SKM-1 treated with dmso at 0.1 percent for 144 hours (cell line): ENCODE data around the gene GPR146.
"Not testable (repeated sequence)": the region's sequence is repeated elsewhere in the genome, so short reads cannot be mapped to it uniquely, and the experiment has no call there.

Source experiments
- DNase-seq: peaks from one replicate; lab custom pipeline; 2025; ENCODE audit not compliant: unreplicated experiment; lab: John Stamatoyannopoulos, UW

The GPR146 gene

GRCh38 chr7:1044189-1045068 lies at the start of gene GPR146:
Gene GPR146, plus strand, starts transcription at chr7:1044546. Its CDS starts 12,970 bp downstream, at chr7:1057516.
- DNase-seq: peak; percentile 81

- no peak for DNase-seq
These were observed 49.6 kb upstream of the GPR146 start for GRCh38 chr7:994592-995308.

- DNase-seq: no peak
These were observed 48.8 kb upstream of the GPR146 start for GRCh38 chr7:995571-995970.

GRCh38 chr7:996079-996872 lies 48.1 kb upstream of the GPR146 start:
- DNase-seq: no peak

GRCh38 chr7:997404-998395 lies 46.6 kb upstream of the GPR146 start:
- DNase-seq: no peak

- DNase-seq: no peak
These were observed 45.0 kb upstream of the GPR146 start for GRCh38 chr7:999149-999879.

- no peak for DNase-seq
These were observed 44.1 kb upstream of the GPR146 start for GRCh38 chr7:999941-1000935.

GRCh38 chr7:1001069-1001770 lies 43.1 kb upstream of the GPR146 start:
- DNase-seq: not testable (repeated sequence)

GRCh38 chr7:1002026-1002425 lies 42.3 kb upstream of the GPR146 start:
- DNase-seq: not testable (repeated sequence)

- DNase-seq: not testable (repeated sequence)
These were observed 41.9 kb upstream of the GPR146 start for GRCh38 chr7:1002445-1002844.

GRCh38 chr7:1004018-1004852 lies 40.1 kb upstream of the GPR146 start:
- no peak for DNase-seq

- DNase-seq: no peak
These were observed 39.0 kb upstream of the GPR146 start for GRCh38 chr7:1005303-1005702.

GRCh38 chr7:1007901-1008300 lies 36.4 kb upstream of the GPR146 start:
- no peak for DNase-seq

- no peak for DNase-seq
These were observed 35.5 kb upstream of the GPR146 start for GRCh38 chr7:1008733-1009363.

GRCh38 chr7:1009747-1010146 lies 34.6 kb upstream of the GPR146 start:
- no peak for DNase-seq

- DNase-seq: no peak
These were observed 34.1 kb upstream of the GPR146 start for GRCh38 chr7:1010226-1010625.
